Measurements from ENCODE around the gene DAB2. TPM values are rescaled to one million over a fixed set of nuclear protein-coding genes. Genes with fewer than 3 reads are reported as not detected.
"Not testable (repeated sequence)": the region's sequence is repeated elsewhere in the genome, so short reads cannot be mapped to it uniquely, and the experiment has no call there.

DAB2 gene
- total RNA-seq, 1 donor, result 4.6 TPM

DNA sequence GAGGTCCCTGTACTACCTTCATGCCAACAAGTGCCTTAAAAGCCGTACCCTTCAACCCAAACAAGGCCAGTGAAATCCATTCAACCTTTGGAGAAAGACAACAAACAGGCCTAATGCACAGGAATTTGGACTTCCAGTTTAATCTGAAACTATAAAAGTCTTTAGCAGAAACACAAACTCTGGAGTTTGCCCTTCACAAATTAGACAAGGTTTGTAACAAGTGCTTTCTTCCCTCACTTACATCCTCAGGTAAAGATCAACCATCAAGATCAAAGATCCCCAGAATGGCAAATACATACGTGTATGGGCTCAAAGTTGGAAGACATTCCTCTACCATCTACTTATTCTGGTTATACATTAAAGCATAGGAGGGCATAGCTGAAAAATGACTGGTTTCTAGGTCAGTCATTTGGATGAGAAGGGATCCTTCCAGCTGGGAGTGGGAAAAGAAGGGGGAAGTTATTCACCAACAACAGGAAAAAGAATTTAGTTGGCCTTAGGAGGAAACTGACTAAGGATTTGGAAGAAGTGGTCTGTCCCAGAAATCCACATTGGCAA lies 2.0 kb downstream of the DAB2 start:
- DNase-seq (ENCODE audit: low read depth in 2 of 3, low spot score in 2 of 3), result no peak

DNA sequence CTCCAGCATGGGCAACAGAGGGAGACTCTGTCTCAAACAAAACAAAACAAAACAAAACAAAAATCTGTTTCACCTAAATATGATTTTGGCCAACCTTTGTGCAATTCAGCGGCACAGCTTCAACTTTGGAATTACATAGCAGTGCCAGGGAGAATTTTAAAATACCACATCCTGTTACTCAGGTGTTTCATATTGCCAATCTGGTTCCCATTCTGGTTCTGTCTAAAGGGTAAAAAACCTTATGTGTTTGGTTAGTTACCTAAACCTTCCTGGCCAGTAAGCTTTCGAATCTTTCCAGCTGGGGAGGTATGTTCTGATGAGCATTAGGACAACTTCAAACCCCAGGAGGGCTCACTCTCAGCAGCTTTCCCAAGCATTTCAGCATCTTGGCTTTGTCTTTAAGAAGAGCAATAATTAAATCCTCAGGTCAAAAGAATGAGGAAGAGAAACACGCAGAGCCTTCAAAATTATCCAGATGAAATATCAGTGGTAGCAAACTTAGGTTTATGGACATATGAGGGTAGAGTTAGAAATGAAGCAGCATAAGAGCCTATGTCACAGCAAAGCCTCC lies 2.7 kb downstream of the DAB2 start:
- DNase-seq (ENCODE audit: low read depth in 2 of 3, low spot score in 2 of 3), result no peak

DNA sequence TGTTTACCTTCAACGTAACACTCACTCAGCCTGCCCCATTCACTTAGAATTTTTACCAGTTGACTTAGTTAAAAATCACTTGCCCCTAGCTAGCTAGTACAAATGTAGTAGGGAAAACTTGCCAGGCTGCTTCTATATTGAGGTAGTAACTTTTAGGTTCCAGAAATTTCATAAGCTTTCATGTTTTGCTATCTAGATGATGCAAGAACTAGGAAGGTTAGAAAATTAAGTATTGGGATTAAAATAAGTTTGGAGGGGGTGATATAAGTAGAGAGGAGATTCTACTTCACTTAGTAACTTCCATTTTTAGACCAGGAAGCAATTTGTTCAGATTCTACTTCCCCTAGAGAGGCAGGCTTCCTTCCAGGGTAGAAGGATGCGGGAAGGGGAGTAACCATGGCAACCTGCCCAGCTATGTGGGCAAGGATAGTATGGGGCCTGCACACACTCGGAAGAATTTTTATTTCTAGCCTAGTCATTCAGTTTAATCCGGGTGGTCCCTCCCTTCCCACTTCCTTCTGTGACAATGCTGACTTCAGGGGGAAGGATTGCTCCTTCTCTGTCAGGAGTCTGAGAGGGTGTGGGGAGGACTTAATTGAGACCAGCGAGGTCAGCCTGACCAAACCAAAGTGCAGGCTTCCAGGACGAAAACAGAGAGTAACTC lies 4.2 kb downstream of the DAB2 start:
- DNase-seq (ENCODE audit: low read depth in 2 of 3, low spot score in 2 of 3), result peak in 2 of 3 donors; percentile 34 to 54

DNA sequence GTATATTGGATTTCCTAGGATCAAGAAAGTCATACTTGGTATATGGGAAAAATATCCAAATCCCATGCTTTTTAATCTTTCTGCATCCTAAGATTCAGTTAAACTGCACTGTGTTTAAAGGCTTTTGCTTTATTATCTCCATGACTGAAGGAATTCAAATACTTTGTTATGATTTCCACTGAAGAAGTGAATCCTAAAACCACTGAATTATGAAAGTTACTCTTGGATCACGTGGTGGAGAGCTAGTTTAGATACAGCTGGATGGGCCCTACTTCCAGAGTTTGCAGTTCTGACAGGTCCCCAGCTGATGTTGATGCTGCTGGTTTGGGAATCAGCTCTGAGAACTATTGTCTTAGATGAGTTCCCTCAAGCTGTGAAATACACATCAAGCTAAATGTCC lies 5.0 kb downstream of the DAB2 start:
- no peak for DNase-seq (ENCODE audit: low read depth in 2 of 3, low spot score in 2 of 3)

DNA sequence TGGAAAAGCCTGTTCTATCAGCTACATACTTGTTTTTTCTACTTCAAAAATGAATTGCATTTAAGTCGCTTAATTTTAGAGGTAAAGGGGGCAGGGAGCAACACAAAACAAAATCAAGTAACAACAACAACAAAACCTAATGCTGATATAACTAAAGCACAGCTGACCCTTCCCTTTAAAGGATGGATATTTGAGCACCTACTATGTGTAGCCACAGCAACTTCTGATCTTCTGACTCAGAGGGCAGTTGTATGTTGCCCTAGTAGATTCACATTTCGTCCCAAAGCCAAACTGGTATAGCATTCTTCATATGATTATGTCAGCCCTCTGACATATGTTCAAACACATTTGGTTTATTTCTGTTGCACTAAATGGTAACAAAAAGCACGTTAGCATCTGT lies 6.8 kb downstream of the DAB2 start:
- no peak for DNase-seq (ENCODE audit: low read depth in 2 of 3, low spot score in 2 of 3)

DNA sequence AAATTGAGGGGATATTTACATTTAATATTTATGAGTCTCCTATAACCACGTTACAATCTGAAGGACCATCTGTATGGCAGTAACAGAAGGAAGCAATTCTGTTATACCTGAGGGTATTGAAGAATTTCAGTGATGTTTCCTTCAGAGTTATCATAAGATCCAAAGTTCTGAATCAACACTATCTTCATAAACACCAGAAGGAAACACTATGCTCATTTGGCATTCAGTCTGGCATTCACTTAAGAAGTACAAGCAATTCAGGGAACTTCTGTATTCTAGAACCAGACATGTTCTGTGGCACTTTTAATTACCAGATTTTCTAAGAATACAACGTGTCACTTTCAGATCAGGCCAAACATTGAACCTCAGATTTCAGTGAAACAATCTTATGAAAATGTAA lies 9.6 kb downstream of the DAB2 start:
- DNase-seq (ENCODE audit: low read depth in 2 of 3, low spot score in 2 of 3), result peak in 1 of 3 donors; percentile 13

DNA sequence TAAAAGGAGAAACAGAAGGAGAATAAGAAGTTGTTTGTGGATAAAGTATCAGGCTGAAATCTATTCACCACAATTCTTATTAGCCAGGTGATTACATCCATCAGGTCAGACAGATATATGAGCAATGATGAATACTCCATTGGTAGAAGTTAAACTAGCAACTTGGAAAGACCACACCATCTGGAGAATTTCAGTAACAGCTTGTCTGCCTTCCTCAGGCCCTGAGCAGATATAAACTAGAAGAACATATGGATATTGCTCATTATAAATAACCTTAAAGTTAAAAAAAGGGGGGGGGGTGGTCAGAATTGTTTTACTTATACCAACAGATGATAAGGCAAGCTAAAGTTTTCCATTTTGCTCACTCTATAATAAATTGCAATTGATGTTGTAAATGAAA lies 10.4 kb downstream of the DAB2 start:
- no peak for DNase-seq (ENCODE audit: low read depth in 2 of 3, low spot score in 2 of 3)

DNA sequence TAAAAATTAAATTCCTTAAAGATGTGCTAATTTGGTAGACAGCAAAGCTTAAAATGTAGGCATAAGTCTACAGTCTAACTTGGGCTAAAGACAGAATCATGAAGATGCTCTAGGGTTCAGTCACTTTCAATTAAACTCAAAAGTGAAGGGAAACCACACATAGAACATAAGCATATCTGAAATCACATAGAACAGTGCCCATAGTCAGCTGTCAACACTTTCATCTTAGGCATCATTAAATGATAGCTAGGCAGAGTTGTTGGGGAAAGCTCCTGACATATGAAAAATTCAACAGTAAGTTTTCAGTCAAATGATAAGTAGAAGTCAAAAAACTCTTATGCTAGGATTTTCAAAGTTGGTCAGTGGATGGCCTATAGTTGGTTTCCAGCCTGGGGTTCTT lies 11.0 kb downstream of the DAB2 start:
- DNase-seq (ENCODE audit: low read depth in 2 of 3, low spot score in 2 of 3), result no peak

DNA sequence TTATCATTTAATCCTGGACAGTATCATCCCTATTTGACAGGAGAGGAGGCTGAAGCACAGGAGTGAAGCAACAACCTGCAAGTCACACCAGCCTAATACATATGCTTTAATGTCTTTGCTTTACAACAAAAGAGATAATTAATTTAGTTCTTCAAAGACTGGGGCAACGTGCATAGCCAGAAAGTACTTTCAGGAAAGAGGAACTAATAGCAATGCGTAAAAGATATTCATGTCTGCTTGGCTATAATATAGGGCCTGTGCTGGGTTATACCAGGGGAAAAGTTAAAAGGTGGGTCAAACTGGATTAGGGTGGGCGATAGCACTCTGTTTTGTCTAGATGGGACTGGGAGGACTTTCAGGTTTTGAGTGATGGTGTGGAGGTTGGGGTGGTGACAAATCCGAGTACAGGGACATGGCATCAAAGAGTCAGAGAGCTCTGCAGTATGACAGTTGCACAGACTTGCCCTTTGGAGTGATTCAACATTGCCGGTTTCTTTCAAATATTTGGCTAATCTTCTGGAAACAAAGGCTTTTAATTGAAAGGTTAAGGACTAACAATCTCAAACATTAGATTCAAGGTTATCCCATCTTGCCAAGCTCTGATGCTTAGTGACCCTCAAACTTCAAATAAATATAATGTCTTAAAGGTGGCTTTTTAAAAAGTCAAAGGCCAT lies 11.9 kb downstream of the DAB2 start:
- DNase-seq (ENCODE audit: low read depth in 2 of 3, low spot score in 2 of 3), result peak in 1 of 3 donors; percentile 36

DNA sequence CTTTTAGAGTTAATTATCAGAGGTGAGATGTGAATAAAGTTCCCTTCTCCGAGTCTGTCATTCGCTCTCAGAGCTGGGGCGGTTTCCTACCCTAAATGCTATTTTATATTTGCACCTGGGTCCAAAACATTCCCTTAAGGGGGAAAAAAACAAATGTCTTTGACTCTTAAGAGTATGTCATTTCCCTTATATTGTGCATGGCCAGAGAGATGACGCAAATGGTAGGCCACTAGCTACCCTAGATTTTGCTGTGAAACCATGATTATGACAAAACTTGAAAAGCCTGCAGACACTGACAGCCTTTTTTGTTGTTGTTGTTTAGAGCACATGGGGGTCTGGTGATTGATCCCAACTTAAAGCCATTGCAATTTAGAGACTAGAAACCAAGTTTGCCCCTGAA lies 12.8 kb downstream of the DAB2 start:
- no peak for DNase-seq (ENCODE audit: low read depth in 2 of 3, low spot score in 2 of 3)

DNA sequence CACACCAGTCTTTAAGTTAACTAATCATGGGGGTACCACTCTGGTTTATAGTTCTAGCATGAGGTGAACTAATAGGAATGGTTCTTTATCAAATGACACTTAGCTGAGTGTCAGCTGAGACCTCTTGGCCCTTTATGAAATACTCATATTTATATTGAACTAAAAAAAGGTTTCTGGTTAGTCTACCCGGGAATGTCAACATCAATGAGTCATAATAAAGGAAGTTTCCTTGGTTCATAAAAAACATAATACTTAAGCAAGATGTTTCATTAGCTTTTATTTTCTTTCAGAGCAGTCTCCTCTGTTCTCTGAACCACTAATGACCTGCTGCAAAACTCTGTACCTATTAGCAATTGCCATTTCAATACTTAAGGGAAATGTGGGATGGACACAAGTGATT lies 13.7 kb downstream of the DAB2 start:
- no peak for DNase-seq (ENCODE audit: low read depth in 2 of 3, low spot score in 2 of 3)

DNA sequence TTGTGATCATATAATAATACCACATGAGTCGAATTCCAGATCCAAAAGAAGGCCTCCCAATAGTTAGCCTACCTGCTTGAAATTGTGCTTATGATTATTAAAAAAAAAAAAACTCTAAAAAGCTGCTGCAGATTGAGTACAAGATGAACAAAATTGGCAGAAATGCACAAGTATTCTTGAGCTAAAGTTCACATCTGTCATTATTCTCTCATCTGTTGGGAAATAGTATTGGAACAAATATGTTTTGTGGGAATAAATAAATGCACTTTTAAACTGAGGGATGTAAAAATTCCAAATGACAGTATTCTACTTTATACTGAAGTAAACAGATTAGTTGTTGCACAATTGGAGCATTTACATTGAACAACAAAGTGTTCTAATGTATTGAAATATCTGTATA lies 15.7 kb downstream of the DAB2 start:
- no peak for DNase-seq (ENCODE audit: low read depth in 2 of 3, low spot score in 2 of 3)

DNA sequence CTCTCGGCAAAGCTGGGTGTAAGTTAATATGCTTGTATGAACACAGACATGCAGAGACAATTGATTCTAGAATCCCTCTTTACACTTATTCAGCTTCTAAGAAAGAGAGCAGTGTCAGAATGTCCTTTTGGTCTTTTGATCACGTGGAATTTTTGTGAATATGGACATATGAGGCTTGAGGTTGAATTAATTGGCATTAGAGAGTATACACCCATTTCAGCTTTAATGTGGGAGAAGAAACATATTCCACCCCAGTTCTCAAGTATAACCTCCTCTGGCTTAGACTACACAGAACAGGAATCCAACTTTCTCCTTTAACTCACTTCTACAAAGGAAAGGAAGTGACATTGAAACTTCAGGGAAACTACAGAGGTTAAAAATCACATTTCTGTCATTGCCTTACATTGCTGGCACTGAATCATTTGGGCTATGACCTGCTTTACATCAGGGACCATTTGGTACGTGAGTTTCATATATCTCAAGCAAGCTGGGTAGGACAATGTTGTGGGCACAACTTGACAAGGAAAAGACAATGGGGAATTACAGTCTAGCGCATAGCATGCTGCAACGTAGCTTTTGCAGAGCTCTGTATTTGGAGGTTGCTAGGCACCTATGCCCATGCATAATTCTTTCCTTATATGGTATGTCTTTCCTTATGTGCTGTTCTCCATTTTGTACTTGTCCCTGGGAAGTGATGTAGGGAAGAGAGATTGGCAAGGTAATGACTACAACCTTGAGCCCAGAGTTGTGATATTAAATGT lies 19.5 kb downstream of the DAB2 start:
- DNase-seq (ENCODE audit: low read depth in 2 of 3, low spot score in 2 of 3), result no peak

DNA sequence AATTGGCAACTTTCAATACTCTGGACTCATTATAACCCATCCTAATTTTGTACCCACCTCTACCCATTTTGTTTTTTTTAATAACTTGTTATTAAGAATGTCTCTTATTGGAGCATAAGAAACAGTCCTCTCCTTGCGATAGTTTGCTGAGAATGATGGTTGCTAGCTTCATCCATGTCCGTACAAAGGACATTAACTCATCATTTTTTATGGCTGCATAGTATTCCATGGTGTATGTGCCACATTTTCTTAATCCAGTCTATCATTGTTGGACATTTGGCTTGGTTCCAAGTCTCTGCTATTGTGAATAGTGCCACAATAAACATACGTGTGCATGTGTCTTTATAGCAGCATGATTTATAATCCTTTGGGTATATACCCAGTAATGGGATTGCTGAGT lies 21.0 kb downstream of the DAB2 start:
- DNase-seq (ENCODE audit: low read depth in 2 of 3, low spot score in 2 of 3), result not testable (repeated sequence)

DNA sequence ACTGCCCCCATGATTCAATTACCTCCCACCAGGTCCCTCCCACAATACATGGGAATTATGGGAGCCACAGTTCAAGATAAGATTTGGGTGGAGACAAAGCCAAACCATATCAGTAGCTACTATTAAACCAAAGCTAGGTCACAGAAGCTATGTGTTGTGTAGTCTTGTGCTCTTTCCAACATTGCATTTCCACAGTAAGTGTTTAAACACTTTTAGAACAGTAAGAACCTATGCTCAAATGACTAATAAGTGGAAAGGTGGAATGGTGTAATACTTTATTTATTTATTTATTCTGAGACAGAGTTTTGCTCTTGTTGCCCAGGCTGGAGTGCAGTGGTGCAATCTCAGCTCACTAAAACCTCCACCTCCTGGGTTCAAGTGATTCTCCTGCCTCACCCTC lies 22.6 kb downstream of the DAB2 start:
- DNase-seq (ENCODE audit: low read depth in 2 of 3, low spot score in 2 of 3), result not testable (repeated sequence)

DNA sequence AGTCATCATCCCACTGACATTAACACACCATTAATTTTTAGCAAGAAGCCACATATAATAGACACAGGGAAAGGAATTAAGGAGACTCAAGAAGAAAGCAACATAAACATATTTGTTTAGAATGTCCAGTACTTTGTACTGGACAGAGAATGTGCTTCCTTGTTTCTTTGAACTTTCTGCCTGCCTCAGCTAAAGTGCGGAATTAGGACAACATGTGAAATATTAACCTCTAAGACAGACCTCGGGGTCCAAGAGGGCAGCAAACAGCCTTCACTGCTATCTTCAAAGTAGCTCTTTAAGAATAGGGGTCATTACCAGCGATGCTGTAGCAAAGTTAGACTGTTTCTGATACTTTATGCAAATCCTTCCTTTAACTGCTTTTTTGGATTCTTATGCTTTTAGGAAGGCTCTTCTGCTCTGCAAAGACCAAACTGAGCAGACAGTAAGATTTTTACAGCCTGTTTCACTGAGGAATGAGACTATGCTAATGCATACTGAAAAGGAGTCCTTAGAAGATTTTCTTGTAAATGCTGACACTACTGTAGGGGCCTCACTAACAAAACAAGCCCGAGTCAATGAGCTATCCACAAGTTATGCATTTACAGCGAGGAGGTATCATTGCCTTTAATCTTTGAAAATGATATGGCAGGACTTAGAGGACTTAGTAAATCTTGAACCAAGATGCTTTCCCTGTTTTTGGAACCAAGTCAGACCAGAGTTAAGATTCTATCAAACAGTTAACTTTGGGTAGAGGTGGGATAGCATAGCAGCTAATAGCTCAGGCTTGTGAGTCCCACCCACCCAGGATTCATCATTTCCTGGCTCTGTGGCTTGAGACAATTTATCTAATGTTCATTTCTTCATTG lies 23.8 kb downstream of the DAB2 start:
- no peak for DNase-seq (ENCODE audit: low read depth in 2 of 3, low spot score in 2 of 3)

DNA sequence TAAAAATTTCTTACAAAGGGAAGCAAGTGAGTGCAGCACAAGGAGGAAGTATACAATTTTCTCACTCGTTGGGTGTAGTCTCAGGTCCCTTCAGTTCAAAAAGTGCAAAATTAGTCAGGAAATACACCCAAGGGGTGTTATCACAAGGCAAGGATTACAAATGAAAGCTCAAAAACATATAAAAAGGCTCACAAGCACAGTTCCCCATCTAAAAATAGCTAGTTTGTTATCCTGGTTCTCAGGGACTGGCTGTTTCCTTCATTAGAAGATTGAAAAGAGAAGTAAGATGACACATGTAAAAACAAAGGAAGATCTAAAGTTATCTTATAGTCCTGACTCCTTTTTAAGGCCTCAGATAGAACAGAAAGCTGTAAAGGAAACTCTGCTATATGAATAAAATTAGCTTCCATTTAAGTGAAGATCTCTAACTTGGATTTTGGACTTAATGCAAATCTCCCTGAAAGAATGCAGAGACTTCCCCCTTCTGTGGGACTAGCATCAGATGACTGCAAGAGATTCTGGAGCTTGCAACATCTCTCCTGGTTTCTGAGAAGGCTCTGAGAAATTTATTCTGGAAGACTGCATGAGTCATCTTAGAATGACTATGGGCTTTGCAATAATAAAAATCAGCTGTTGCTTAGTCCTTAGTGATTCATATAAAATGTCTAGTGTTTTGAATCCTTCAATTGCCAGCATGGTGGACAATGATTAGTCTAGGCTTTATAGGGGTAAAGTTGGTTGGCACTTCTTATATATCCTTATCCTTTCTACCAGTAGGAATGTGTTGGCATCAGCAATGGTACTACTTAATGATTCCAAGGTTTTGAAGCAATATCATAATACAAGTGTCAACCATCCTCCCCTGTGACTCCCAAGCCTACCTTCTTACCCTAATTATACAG lies 25.4 kb downstream of the DAB2 start:
- peak in 2 of 3 donors; percentile 67 to 83 for DNase-seq (ENCODE audit: low read depth in 2 of 3, low spot score in 2 of 3)

DNA sequence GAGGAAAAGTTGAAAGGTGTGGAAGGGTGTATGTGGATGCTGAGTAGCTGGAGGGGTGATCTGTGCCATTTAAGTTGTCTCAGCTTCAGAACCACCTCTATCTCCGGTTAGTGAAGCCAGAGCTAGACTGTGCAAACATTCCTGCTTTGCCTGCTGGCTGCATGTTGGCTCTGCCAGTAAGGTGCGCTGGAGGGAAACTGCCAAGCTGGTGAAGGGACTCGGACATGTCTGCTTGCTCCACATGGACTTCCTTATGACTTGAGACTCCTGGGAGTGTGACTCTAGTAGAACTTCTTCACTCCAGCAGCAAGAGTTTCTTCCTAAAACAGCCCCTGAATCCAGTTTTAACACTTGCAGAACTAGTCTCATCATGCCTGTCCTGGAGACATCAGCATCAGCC lies 27.9 kb downstream of the DAB2 start:
- DNase-seq (ENCODE audit: low read depth in 2 of 3, low spot score in 2 of 3), result no peak

DNA sequence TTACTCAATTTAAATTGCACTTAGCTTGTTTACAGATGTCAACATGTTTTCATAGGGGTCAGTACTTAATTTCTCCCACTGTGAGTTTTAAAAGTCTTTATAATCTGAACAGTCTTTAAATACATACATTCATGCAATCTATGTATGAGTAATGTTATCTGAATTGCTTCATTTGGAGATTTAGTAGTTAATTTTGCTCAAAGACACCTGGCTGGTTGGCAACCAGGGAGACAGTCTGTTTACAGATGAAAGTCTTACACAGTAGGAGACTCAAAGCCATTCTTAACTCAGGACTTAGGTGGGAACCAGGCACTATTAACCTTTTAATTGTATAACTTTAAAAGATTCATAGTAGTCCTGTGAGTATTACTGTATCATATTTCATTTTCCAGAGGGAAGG lies 29.3 kb downstream of the DAB2 start:
- DNase-seq (ENCODE audit: low read depth in 2 of 3, low spot score in 2 of 3), result no peak

All from hematopoietic multipotent progenitor cell (in vitro differentiated cells).